Dedifferentiated amniotic fluid mesenchymal stem cell (primary cell): Measurements from ENCODE around the gene DCAF7.
A peak's percentile ranks its signal among the peaks of the same experiment; 100 is the strongest.

Experiments used
- DNase-seq: peaks from one replicate; pipeline ENCODE4 v3.0.0-alpha.2; 2016; ENCODE audit errors: extremely low spot score

DCAF7 gene

DNA sequence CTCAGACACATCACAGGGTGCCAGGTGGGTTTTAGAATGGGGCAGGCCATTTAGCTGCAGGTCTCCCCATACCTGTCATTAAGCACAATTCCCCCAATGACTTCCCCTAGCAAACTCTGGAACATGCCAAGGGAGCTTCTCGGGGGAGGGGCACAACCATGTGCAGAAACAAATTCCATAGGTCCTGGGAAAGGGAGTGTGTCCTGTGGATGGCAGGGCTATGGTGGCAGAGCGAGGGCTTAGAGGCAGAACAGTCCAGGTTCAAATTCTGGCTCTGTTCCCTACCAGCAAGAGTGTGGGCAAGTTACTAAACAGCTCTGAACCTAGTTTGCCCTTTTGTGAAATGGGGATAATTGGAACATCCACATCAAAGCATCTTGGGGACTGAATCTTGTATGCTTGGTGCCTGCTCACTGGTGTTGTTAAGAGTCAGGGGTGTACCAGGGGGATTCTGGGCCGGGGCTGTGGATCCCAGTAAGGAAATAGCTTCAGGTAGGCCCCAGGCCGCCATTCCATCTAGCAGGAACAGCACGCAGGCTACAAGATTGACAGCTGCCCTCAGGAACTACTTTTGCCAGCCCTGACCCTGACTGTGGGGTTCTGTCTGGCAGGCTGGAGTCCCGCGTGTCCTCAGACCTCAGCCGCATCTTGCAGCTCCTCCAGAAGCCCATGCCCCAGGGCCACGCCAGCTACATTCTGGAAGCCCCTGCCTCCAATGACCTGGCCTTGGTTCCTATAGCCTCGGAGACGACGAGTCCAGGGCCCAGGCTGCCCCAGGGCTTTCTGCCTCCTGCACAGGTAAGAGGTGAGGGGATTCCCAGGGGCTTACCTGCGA, 5.6 kb upstream of the DCAF7 start:
- DNase-seq, result no peak

GRCh38 chr17:63546308-63547082, 3.8 kb upstream of the DCAF7 start:
- DNase-seq, result no peak

- no peak for DNase-seq
These were observed 3.2 kb upstream of the DCAF7 start for GRCh38 chr17:63547083-63547523.

DNA sequence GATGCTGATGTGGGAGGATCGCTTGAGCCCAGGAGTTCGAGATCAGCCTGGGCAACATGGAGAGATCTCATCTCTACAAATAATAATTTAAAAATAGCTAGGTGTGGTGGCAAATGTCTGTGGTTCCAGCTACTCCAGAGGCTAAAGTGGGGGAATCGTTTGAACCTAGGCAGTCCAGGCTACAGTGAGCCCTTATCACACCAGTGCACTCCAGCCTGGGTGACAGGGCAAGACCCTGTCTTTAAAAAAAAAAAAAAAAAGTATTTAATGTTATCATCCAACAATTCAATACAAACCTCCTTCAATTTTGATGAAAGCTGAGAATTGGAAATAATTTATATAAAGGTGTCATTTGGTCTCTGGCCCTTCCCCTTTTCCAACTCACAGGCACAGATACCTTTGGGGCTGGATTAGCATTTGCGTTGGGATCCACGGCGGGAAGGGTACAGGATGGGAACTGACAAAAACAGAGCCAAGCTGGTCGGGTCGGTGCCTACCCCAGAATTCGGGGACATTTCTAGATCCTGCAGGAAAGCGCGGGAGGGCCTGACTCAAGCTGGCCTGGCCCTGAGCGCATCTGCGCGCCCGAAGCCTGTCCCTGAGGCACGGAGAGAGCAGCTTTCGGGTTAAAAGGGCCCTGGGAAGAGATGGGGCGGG, 860 bp upstream of the DCAF7 start:
- DNase-seq, result no peak

GRCh38 chr17:63550817-63551639, 751 bp downstream of the DCAF7 start:
- no peak for DNase-seq

- DNase-seq, result no peak
These were observed 1.9 kb downstream of the DCAF7 start for GRCh38 chr17:63552211-63552610.

GRCh38 chr17:63555500-63556156, 5.4 kb downstream of the DCAF7 start:
- DNase-seq, result no peak

- no peak for DNase-seq
These were observed 7.1 kb downstream of the DCAF7 start for GRCh38 chr17:63557416-63557815.

- DNase-seq, result no peak
These were observed 8.2 kb downstream of the DCAF7 start for GRCh38 chr17:63558441-63558840.

DNA sequence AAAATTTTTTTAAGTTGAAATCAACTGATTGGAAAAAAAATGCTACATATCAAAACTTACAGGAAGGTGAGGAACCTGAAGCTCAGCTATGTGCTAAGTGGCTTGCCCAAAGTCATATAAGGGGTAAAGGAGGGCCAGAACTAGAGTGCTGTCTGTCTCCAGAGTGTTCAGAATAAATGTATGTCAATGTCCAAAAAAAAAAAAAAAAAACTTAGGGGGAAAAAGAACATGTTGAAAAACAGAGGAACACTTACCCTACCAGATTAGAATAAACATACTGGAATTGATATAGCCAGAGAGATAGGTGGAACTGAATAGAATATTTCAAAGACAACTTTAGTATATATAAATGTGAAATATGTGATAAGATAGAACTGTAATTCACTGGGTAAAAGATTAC, 11.5 kb downstream of the DCAF7 start:
- no peak for DNase-seq

DNA sequence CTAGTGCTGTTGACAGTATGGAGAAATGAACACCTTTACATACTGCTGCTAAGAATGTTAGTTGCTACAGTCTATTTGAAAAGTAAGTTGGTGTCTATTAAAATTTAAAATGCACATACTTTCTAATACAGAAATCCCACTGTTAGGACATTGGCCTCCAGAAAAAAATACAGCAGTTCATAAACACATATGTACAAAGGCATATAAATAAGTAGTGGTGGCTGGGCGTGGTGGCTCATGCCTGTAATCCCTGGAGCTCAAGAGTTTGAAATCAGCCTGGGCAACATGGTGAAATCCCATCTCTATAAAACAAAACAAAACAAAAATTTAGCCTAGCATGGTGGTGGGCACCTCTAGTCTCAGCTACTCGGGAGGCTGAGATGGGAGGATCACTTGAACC, 13.1 kb downstream of the DCAF7 start:
- DNase-seq, result no peak

DNA sequence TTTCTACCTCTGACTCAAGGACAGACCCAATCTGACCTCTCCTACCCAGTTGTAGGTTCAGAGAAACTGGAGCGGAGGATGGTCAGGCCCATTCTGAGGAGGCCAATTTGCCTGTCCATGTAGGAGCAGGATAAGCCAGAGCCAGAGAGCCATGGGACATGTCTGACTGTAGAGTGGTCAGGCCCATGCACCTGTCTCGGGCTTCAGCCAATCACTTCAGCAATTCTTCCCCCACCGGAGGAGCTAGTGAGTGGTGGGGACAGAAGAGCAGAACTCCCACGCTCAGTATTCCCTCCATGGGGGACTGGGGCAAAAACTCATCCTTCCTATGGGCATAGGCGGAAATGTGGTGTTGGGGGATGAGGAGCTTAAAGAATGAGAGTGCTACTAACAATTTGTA, 14.3 kb downstream of the DCAF7 start:
- no peak for DNase-seq

- DNase-seq, result no peak
These were observed 17.0 kb downstream of the DCAF7 start for GRCh38 chr17:63567229-63567628.

GRCh38 chr17:63568563-63568962, 18.3 kb downstream of the DCAF7 start:
- no peak for DNase-seq

GRCh38 chr17:63571632-63572310, 21.5 kb downstream of the DCAF7 start:
- peak; percentile 28 for DNase-seq

- no peak for DNase-seq
These were observed 23.4 kb downstream of the DCAF7 start for GRCh38 chr17:63573634-63574033.

- no peak for DNase-seq
These were observed 27.9 kb downstream of the DCAF7 start for GRCh38 chr17:63578027-63578768.

DNA sequence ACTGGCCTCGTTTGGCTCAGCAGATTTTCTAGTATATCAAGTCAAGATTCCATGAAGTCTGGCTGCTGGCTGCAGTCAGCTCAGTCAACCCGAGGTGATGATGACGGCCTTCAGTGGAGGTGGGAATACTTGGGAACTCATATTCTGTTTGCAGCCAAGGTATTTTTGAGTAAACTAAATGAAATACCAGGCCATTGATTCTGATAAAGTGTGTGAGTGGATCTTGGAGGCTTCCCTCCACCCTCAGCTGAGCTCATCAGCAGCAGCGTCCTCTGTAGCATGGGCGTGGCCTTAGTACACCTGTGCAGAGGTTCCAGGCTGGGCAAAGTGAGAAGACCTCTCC, 28.5 kb downstream of the DCAF7 start:
- DNase-seq, result no peak

DNA sequence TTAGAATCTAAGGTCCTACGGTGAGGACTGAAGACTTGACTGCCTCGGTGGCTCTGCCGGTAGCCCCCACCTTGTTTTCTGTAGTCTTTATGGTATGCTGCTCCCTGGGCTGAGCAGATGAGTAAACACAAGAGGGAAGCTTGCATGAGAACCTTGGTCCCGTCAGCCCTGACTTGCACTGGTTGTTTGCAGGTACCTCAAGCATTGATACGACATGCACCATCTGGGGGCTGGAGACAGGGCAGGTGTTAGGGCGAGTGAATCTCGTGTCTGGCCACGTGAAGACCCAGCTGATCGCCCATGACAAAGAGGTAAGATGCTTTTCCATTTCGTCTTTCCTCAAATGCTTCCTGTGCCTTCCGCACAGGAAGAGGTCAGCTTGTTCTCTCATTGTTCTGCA, 29.4 kb downstream of the DCAF7 start:
- no peak for DNase-seq

DNA sequence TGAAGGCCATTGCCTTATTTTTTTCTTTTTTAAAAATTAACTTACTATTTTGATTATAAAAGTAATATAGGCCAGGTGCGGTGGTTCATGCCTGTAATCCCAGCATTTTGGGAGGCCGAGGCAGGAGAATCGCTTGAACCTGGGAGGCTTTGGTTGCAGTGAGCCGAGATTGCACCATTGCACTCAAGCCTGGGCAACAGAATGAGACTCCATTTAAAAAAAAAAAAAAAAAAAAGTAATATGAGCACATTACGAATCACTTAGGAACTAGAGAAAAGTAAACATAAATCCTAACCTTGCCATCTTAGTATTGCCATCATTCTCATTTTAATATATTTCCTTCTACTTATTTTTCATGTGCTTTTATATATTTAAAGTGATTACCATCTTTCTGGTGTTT, 37.5 kb downstream of the DCAF7 start:
- DNase-seq, result no peak
